Inflammatory macrophage treated with lipopolysaccharide for 4 hours (primary cell): ENCODE data around the gene SH2D6.
A peak's percentile ranks its signal among the peaks of the same experiment; 100 is the strongest.
"Not testable (repeated sequence)": the region's sequence is repeated elsewhere in the genome, so short reads cannot be mapped to it uniquely, and the experiment has no call there.

Source experiments
- DNase-seq: peaks from one replicate; pipeline ENCODE4 v3.0.0-alpha.2; 2020

Gene SH2D6

DNA sequence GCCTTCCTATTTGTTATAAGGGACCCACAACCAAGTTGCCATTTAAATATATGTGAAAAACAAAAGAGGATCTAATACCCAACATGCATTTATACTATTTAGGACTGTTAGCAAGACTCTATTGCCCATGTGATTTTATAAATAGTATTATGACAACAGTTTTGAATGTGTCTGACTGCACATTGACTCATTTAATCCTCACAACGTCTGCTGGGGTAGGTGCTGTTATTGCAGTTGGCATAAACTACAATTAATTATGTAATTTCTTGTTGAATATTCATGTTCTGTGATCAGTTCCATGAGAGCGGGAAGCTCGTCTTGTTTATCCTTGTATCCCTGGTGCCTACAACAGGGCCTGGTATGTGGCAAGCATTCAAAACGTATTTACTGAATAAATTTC is 53.7 kb downstream of the SH2D6 start:
- peak; percentile 6 for DNase-seq

GRCh38 chr2:85475799-85476490 is 57.4 kb downstream of the SH2D6 start:
- DNase-seq = peak; percentile 15

GRCh38 chr2:85476624-85477023 is 58.1 kb downstream of the SH2D6 start:
- no peak for DNase-seq

- no peak for DNase-seq
Measured at GRCh38 chr2:85477884-85478283, 59.4 kb downstream of the SH2D6 start.

GRCh38 chr2:85481818-85482777 is 63.6 kb downstream of the SH2D6 start:
- no peak for DNase-seq

GRCh38 chr2:85484615-85485014 is 66.1 kb downstream of the SH2D6 start:
- DNase-seq = not testable (repeated sequence)

DNA sequence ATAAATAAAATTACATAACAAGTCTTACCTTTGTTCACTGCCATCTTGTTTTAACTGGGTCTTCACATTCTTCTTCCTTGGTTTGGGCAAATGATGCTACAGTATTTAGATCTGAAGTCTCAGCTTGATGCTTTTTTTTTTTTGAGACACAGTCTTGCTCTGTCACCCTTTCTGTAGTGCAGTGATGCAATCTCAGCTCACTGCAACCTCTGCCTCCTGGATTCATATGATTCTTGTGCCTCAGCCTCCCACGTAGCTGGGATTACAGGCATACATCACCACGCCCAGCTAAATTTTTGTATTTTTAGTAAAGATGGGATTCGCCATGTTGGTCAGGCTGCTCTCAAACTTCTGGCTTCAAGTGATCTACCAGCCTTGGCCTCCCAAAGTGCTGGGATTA is 67.3 kb downstream of the SH2D6 start:
- peak; percentile 80 for DNase-seq
